Left ventricle myocardium superior (tissue), 1 donor: Measurements from ENCODE around the gene FST. TPM values are rescaled to one million over a fixed set of nuclear protein-coding genes. Genes with fewer than 3 reads are reported as not detected.

ENCODE experiments used
- ATAC-seq: fragments of 200-7000 bp; cut with Tn5 transposase; one replicate; pipeline ENCODE4 v1.9.1; 2020; ENCODE audit warnings: mild to moderate bottlenecking, moderate library complexity
- DNase-seq: peaks from one replicate; pipeline ENCODE4 v3.0.0-alpha.2; 2020
- intact Hi-C: fragments of 100-400 bp; cut with micrococcal nuclease; formaldehyde crosslinking; loops from one replicate; pipeline ENCODE4 v1.11.0; 2022
- total RNA-seq: library from RNA; stranded (reverse); fragmentation: NEBNext Ultra II Directional; extraction: Animal tissue kit (Norgen Biotek cat#: 25700); gene quantifications from one replicate; pipeline ENCODE4 v1.2.1, GENCODE V29; 2021
- donor health status: DM: no; HTN: yes; CAD: no; lungs with severe emphysema.

The FST gene
- total RNA-seq, 1 donor from 2014 or later, result 3.2 TPM

DNA sequence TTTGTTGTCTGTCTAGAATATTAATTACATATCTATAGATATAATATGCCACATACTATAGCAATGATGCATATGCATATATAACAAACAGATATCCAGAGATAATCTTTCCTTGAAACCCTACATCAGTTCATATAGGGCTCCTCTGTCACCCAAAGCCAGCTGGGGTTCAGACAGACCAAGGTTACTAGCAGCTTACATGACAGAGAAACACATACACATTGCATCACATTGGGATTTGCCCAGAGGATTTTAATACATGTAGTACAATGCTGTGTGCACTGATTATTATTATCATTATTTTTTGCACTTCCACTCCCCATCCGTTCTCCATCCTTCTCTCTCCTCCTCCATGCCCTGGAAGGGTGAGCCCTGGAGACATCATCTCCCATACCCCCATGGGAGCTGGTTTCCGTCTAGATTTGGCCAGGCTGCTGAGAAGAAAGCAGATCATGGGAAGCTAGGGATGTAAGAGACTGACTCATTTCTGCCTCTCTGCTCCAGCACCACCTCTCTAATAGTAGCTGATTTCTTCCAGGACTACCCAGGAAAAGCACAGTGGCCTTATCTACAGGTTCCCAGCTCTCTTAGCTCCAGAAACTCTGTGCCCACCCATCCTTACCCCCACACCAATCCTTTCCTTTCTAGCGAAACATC, 23.3 kb downstream of the FST start:
- intact Hi-C loops, result no loop called here
- DNase-seq, result no peak
- no peak for ATAC-seq

DNA sequence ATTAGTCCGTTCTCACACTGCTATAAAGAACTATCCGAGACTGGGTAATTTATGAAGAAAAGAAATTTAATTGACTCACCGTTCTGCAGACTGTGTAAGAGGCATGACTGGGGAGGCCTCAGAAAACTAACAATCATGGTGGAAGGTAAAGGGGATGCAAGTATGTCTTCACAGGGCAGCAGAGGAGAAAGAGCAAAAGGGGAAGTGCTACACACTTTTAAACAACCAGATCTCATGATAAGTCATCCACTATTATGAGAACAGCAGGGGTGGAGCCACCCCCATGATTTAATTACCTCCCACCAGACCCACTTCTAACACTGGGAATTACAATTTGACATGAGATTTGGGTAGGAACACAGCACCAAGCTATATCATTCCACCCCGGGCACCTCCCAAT, 26.6 kb downstream of the FST start:
- ATAC-seq (no peak), DNase-seq (no peak)
- intact Hi-C loops, result no loop called here

DNA sequence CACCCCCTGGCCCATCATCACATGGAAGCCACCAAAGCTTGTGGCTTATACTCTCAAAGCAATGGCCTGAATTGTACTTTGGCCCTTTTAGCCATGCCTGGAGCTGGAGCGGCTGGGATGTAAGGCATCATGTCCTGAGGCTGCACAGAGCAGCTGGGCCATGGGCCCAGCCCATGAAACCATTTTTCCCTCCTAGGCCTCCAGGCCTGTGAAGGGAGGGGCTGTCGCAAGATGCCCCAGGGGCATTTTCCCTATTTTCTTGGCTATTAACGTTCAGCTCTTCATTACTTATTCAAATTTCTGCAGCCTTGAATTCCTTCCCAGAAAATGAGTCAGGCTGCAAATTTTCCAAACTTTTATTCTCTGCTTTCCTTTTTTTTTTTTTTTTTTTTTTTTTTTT, 27.7 kb downstream of the FST start:
- no peak for ATAC-seq
- no peak for DNase-seq
- intact Hi-C loops, result no loop called here

DNA sequence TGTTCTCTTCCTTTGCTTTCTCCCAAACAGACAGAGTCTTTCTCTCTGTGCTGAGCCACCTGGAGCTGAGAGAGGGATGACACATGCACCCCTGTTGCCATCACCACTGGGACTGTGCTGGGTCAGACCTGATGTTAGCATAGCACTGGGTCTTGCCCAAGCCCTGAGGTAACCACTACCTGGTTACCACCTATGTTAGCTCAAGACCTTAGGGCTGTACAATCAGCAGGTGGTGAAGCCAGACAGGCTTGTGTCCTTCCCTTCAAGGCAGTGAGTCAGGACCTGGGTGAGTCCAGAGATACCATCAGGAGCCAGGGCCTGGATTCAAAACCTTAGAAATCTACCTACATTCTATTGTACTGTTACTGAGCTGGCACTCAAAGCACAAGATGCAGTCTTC, 32.1 kb downstream of the FST start:
- DNase-seq, result no peak
- no peak for ATAC-seq
- intact Hi-C loops, result no loop called here

DNA sequence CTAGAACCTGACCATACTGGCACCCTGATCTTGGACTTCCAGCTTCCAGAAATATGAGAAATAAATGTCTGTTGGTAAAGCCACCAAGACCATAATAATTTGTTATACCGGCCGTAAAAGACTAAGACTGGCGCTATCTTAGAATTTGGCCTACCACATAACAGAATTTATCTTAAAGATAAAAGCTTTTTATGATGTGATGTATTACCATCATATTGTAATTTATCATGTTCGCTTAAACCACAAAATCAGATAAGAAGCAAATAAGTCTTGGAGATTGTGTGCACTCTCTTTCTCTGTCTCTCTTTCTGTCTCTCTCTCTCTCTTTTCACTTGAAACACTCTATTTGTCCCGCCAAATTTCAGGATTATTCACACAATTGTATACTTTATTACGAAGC, 35.6 kb downstream of the FST start:
- no peak for ATAC-seq
- DNase-seq, result no peak
- intact Hi-C loops, result no loop called here

DNA sequence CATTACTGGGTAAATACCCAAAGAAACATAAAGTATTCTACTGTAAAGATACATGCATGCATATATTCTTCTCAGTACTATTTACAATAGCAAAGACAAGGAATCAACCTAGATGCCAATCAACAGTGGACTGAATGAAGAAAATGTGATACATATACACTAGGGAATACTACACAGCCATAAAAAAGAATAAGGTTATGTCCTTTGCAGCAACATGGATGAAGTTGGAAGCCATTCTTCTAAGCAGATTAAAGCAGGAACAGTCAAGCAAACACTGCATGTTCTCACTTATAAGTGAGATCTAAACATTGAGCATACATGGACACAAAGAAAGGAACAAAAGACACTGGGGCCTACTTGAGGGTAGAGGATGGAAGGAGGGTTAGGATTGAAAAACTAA, 40.4 kb downstream of the FST start:
- intact Hi-C loops, result no loop called here
- DNase-seq (no peak), ATAC-seq (no peak)

Other genes starting within 250 kb of the FST start
- 212 TPM for gene NDUFS4, start 80.0 kb downstream of the FST start, total RNA-seq